SIG-M5 treated with dmso at 0.1 percent for 504 hours (cell line): ENCODE results near the gene SNX20.

Experiments used
- DNase-seq: peaks from one replicate; lab custom pipeline; 2025; ENCODE audit not compliant: unreplicated experiment; lab: John Stamatoyannopoulos, UW

Gene SNX20

GRCh38 chr16:50637716-50638602 lies 43.2 kb downstream of the SNX20 start:
- no peak for DNase-seq

GRCh38 chr16:50636753-50637374 lies 44.2 kb downstream of the SNX20 start:
- no peak for DNase-seq

- no peak for DNase-seq
Observed at GRCh38 chr16:50635505-50636392, 45.4 kb downstream of the SNX20 start.

GRCh38 chr16:50634947-50635346 lies 46.2 kb downstream of the SNX20 start:
- no peak for DNase-seq

GRCh38 chr16:50634090-50634489 lies 47.0 kb downstream of the SNX20 start:
- no peak for DNase-seq

- DNase-seq, result no peak
Observed at GRCh38 chr16:50632927-50633800, 47.9 kb downstream of the SNX20 start.

GRCh38 chr16:50631985-50632576 lies 49.0 kb downstream of the SNX20 start:
- DNase-seq, result no peak

GRCh38 chr16:50631249-50631984 lies 49.7 kb downstream of the SNX20 start:
- DNase-seq, result no peak

GRCh38 chr16:50630394-50631020 lies 50.6 kb downstream of the SNX20 start:
- no peak for DNase-seq

- no peak for DNase-seq
Observed at GRCh38 chr16:50629334-50629733, 51.8 kb downstream of the SNX20 start.

- no peak for DNase-seq
Observed at GRCh38 chr16:50628156-50628802, 52.8 kb downstream of the SNX20 start.

- DNase-seq, result no peak
Observed at GRCh38 chr16:50627419-50627818, 53.7 kb downstream of the SNX20 start.

- no peak for DNase-seq
Observed at GRCh38 chr16:50626868-50627267, 54.2 kb downstream of the SNX20 start.

GRCh38 chr16:50625374-50625773 lies 55.7 kb downstream of the SNX20 start:
- DNase-seq, result no peak

GRCh38 chr16:50624449-50624970 lies 56.6 kb downstream of the SNX20 start:
- no peak for DNase-seq

- no peak for DNase-seq
Observed at GRCh38 chr16:50622643-50623369, 58.3 kb downstream of the SNX20 start.

- no peak for DNase-seq
Observed at GRCh38 chr16:50622029-50622428, 59.1 kb downstream of the SNX20 start.
